AG10803 (cell line): ENCODE measurements around the gene USP30.
"Not testable (repeated sequence)": the region's sequence is repeated elsewhere in the genome, so short reads cannot be mapped to it uniquely, and the experiment has no call there.

Experiments used
- DNase-seq: peaks from one replicate; pipeline ENCODE4 v3.0.0; 2010; ENCODE audit warnings: low read depth
- H3K4me3 ChIP-seq: 2 replicates; pipeline ENCODE4 v1.5.1; 2011; ENCODE audit warnings: mild to moderate bottlenecking, low read length, control low read depth
- CTCF ChIP-seq: conservative IDR thresholded peaks from 2 replicates; pipeline ENCODE4 v1.5.1; 2011; ENCODE audit warnings: mild to moderate bottlenecking, low read length, control low read depth, inconsistent platforms

Gene USP30

GRCh38 chr12:109033239-109034196, 18.9 kb upstream of the USP30 start:
- no peak for DNase-seq
- TF ChIP-seq CTCF: no peak
- H3K4me3 ChIP-seq: no peak overlapping the region

DNA sequence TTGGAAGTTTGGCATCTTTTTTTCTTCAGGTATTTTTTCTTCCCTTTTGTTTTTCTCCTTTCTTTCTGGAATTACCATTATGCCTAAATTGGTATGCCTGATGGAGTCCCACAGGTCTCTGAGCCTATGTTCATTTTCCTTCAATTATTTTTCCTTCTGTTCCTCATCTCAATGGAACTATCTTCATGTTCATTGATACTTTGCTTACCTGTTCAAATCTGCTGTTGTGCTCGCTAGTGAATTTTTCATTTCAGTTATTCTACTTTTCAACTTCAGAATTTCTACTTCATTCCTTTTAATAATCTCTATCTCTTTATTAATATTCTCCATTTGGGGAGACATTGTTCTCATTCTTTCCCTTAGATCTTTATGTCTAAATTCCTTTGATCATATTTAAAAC, 15.4 kb upstream of the USP30 start:
- no peak for TF ChIP-seq CTCF
- no peak overlapping the region for H3K4me3 ChIP-seq
- no peak for DNase-seq

DNA sequence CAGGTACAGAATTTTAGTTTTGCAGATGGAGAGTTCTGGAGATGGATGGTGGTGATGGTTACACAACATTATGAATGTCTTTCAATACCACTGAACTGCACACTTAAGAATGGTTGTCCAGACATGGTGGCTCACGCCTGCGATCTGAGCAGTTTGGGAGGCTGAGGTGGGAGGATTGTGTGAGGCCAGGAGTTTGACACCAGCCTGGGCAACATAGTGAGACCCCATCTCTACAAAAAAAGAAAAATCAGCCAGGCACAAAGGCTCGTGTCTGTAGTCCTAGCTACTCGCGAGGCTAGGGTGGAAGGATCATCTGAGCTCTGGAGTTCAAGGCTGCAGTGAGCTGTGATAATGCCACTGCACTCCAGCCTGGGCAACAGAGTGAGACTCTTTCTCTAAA, 8.1 kb upstream of the USP30 start:
- H3K4me3 ChIP-seq: no peak overlapping the region
- no peak for TF ChIP-seq CTCF

DNA sequence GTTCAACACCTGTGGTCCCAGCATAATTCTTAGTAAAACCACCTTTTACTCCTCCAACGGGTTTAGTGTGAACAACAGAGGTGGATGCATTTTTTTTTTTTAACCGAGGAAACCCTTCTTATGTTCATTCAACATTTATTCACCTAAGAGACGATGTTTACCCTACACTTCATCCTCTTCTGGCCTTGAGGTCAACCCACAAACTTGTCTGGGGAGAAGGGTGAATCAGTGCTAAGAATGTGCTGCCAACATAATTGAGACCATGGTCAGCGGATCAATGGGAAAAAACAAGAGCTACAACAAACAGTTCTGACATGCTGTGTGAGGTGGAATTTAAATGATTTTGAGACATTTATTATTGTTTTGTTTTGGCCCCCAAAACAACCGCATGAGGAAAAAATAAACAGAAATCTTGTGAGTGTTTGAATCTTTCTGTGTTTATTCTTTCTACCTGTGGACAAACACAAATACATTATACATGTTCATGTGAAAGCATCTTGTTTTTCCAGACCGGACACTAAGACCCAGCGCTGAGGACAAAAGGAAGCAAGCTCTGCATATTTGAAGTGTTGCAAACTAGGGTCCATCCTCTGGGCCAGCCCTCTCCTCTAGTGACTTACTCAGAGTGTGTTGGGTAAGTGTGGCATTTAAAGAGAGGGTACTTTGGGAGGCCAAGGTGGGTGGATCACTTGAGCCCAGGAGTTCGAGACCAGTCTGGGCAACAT, 5.1 kb upstream of the USP30 start:
- no peak overlapping the region for H3K4me3 ChIP-seq
- DNase-seq: peak; percentile 4
- TF ChIP-seq CTCF: no peak

More for the DNA sequence above, 8.1 kb upstream of the USP30 start:
- no peak for DNase-seq

- H3K4me3 ChIP-seq, DNase-seq: not testable (repeated sequence)
Measured at GRCh38 chr12:109048706-109049105, 3.7 kb upstream of the USP30 start.

DNA sequence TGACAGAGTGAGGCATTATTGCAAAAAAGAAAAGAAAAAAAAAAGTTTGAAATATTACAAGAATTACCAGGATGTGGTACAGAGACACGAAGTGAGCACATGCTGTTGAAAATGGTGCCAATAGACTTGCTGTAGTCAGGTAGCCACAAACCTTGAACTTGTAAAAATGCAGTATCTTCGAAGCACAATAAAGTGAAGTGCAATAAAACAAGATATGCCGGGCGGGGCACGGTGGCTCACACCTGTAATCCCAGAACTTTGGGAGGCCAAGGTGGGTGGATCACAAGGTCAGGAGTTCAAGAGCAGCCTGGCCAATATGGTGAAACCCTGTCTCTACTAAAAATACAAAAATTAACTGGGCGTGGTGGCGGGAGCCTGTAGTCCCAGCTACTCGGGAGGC, 2.6 kb upstream of the USP30 start:
- peak; percentile 4 for DNase-seq
- H3K4me3 ChIP-seq: not testable (repeated sequence)

GRCh38 chr12:109052097-109052413, 321 bp upstream of the USP30 start:
- peak overlapping the region; percentile 96 for H3K4me3 ChIP-seq
- no peak for DNase-seq
- no peak for TF ChIP-seq CTCF
